ENCODE data around the gene RAD9B. TPM values are rescaled to one million over a fixed set of nuclear protein-coding genes. Genes with fewer than 3 reads are reported as not detected.

Gene RAD9B
- total and polyA plus RNA-seq, 10 of the 15 experiments (the other 5 are each of a cell fraction or from before 2014, with no cell fraction given), result 0.54 to 2.0 (median 1.3) TPM

- Histone ChIP-seq H4K20me1 (ENCODE audit: control insufficient read depth, insufficient read depth) (no peaks in the 10 kb centered on the region), H3K36me3 (ENCODE audit: control insufficient read depth in 2 of 2, insufficient read depth in 2 of 2, low read length in 1 of 2) (no peaks in the 10 kb centered on the region), H3K9ac (ENCODE audit: control insufficient read depth, insufficient read depth, low read length) (no peak overlapping the region), H3K4me1 (ENCODE audit: control insufficient read depth, insufficient read depth, low read length) (peaks cover 4% of the 10 kb centered on the region), H3K79me2 (ENCODE audit: control insufficient read depth, insufficient read depth, low read length) (peaks cover 19% of the 10 kb centered on the region), H2AFZ (ENCODE audit: control insufficient read depth, low read depth, low read length) (no peak overlapping the region), H3K4me2 (ENCODE audit: control insufficient read depth, insufficient read depth) (no peak overlapping the region), H3K27ac (ENCODE audit: control insufficient read depth, insufficient read depth) (no peak overlapping the region), H3K4me3 (no peak overlapping the region), H3K27me3 (replicated peaks in 1 of 2; ENCODE audit: control insufficient read depth in 2 of 2, insufficient read depth in 2 of 2, low read length in 1 of 2) (no peaks in the 10 kb centered on the region), H3K9me3 (replicated peaks; ENCODE audit: control insufficient read depth, insufficient read depth, low read length) (no peaks in the 10 kb centered on the region)
- intact Hi-C loops (cut with micrococcal nuclease; ENCODE audit: unreplicated experiment), result no loop called here
- SMC1A ChIA-PET (ENCODE audit: uncharacterized antibody, unreplicated experiment), result interaction anchor here (1.0 to 26.9 kb wide), 3 partner anchors 10 to 93 kb away, joined by 3 to 492 read pairs (median 5); no protein-coding TSS in a partner anchor
- no peak for FAIRE-seq
- POLR2A ChIA-PET, result interaction anchor here (0.5 to 0.6 kb wide), 3 partner anchors 94 to 479 kb away, joined by 3 to 4 read pairs (median 4); no protein-coding TSS in a partner anchor
- TF ChIP-seq ZNF622 (IDR thresholded peaks at IDR 0.05) (no peak), NFXL1 (IDR thresholded peaks at IDR 0.05; ENCODE audit: borderline replicate concordance) (no peak), NRF1 (conservative IDR thresholded peaks at IDR 0.05; ENCODE audit: low read depth, low read length) (no peak), SIN3A (IDR thresholded peaks at IDR 0.05; ENCODE audit: low read depth, low read length) (no peak), CEBPB (IDR thresholded peaks at IDR 0.05; ENCODE audit: borderline replicate concordance in 1 of 2, low read depth in 2 of 2, low read length in 2 of 2) (no peak), IKZF1 (conservative IDR thresholded peaks at IDR 0.05) (no peak), TCF12 (IDR thresholded peaks at IDR 0.05; ENCODE audit: low read depth, low read length) (no peak), TARDBP (IDR thresholded peaks at IDR 0.05; ENCODE audit: borderline replicate concordance) (no peak)
- TF ChIP-seq, protein P1, sequence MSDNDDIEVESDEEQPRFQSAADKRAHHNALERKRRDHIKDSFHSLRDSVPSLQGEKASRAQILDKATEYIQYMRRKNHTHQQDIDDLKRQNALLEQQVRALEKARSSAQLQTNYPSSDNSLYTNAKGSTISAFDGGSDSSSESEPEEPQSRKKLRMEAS (IDR thresholded peaks at IDR 0.05; ENCODE audit: low read depth, low read length), result no peak
- TF ChIP-seq, protein P2, sequence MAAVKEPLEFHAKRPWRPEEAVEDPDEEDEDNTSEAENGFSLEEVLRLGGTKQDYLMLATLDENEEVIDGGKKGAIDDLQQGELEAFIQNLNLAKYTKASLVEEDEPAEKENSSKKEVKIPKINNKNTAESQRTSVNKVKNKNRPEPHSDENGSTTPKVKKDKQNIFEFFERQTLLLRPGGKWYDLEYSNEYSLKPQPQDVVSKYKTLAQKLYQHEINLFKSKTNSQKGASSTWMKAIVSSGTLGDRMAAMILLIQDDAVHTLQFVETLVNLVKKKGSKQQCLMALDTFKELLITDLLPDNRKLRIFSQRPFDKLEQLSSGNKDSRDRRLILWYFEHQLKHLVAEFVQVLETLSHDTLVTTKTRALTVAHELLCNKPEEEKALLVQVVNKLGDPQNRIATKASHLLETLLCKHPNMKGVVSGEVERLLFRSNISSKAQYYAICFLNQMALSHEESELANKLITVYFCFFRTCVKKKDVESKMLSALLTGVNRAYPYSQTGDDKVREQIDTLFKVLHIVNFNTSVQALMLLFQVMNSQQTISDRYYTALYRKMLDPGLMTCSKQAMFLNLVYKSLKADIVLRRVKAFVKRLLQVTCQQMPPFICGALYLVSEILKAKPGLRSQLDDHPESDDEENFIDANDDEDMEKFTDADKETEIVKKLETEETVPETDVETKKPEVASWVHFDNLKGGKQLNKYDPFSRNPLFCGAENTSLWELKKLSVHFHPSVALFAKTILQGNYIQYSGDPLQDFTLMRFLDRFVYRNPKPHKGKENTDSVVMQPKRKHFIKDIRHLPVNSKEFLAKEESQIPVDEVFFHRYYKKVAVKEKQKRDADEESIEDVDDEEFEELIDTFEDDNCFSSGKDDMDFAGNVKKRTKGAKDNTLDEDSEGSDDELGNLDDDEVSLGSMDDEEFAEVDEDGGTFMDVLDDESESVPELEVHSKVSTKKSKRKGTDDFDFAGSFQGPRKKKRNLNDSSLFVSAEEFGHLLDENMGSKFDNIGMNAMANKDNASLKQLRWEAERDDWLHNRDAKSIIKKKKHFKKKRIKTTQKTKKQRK (IDR thresholded peaks at IDR 0.05; ENCODE audit: low read depth, low read length), result no peak
- CTCF ChIA-PET, result interaction anchor here (1.7 to 21.1 kb wide), 3 partner anchors 10 to 93 kb away, joined by 3 to 462 read pairs (median 4); no protein-coding TSS in a partner anchor
- ATAC-seq, result no peak
- RAD21 ChIA-PET (ENCODE audit: unreplicated experiment), result interaction anchor here (0.6 to 3.6 kb wide), 2 partner anchors 37 to 95 kb away, joined by 3 to 25 read pairs; partner anchors contain the start of gene GPN3
- BruUV-seq (replicated peaks), result no TSS peak
- WGBS (ENCODE audit: insufficient coverage, insufficient replicate concordance, low lambda C conversion rate, missing lambda C conversion rate), result 90% methylated on average over 3 of the region's 3 CpGs
- DNase-seq (ENCODE audit: low read depth, low spot score), result no peak
- in situ Hi-C loops (cut with MboI), result no loop called here
These were observed 3.2 kb downstream of the RAD9B start for GRCh38 chr12:110505332-110505731.
